22Rv1 (cell line): ENCODE measurements around the gene POTEM.
"Not testable (repeated sequence)": the region's sequence is repeated elsewhere in the genome, so short reads cannot be mapped to it uniquely, and the experiment has no call there.

ENCODE experiments used
- CTCF ChIP-seq: fragments of 450-650 bp; IDR thresholded peaks from 2 replicates; pipeline ENCODE4 v1.5.1; 2017; ENCODE audit warnings: mild to moderate bottlenecking
- ZFX ChIP-seq: fragments of 450-650 bp; IDR thresholded peaks from 2 replicates; pipeline ENCODE4 v1.6.1; 2017; ENCODE audit warnings: antibody characterized with exemption, borderline replicate concordance

DNA sequence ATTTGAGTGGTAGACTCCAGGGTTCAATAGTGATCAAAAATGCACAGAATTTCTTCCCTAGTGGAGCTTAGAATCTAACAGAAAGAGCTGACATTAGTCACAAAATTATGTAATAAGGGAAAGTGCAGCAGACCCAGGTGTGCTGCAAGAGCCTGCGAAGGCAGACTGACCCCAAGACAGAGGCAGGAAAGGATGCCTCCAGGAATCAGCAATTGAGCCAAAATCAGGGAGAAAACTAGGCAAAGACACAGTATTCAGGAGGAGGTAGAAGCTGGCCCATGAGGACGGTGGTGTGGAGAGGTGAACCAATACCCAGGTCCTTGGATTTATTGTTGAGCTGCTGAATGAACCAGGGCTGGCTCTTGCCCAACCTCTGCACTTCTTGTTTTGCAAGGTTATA, 76.2 kb downstream of the POTEM start:
- TF ChIP-seq CTCF, ZFX: not testable (repeated sequence)
